NCI-H82 (cell line): Measurements from ENCODE around the gene SELENON.

Experiments used
- DNase-seq: peaks from one replicate; lab custom pipeline; 2025; lab: John Stamatoyannopoulos, UW

SELENON gene

GRCh38 chr1:25771221-25772114, 28.5 kb upstream of the SELENON start:
- DNase-seq: peak; percentile 90

- no peak for DNase-seq
These were observed 27.8 kb upstream of the SELENON start for GRCh38 chr1:25772164-25772563.

GRCh38 chr1:25772692-25773245, 27.2 kb upstream of the SELENON start:
- no peak for DNase-seq

GRCh38 chr1:25773441-25774125, 26.4 kb upstream of the SELENON start:
- DNase-seq: no peak

- no peak for DNase-seq
These were observed 25.7 kb upstream of the SELENON start for GRCh38 chr1:25774206-25774803.

- DNase-seq: peak; percentile 73
These were observed 24.8 kb upstream of the SELENON start for GRCh38 chr1:25774921-25775771.

- no peak for DNase-seq
These were observed 20.6 kb upstream of the SELENON start for GRCh38 chr1:25779388-25779787.

GRCh38 chr1:25779894-25780293, 20.1 kb upstream of the SELENON start:
- no peak for DNase-seq

GRCh38 chr1:25780318-25781129, 19.5 kb upstream of the SELENON start:
- peak; percentile 17 for DNase-seq

GRCh38 chr1:25781130-25781433, 18.9 kb upstream of the SELENON start:
- no peak for DNase-seq

- DNase-seq: no peak
These were observed 17.3 kb upstream of the SELENON start for GRCh38 chr1:25782608-25783201.

GRCh38 chr1:25784575-25785051, 15.4 kb upstream of the SELENON start:
- no peak for DNase-seq

GRCh38 chr1:25785333-25786067, 14.5 kb upstream of the SELENON start:
- DNase-seq: peak; percentile 28

GRCh38 chr1:25786887-25787759, 12.9 kb upstream of the SELENON start:
- DNase-seq: no peak

- no peak for DNase-seq
These were observed 12.2 kb upstream of the SELENON start for GRCh38 chr1:25787760-25788166.

GRCh38 chr1:25790472-25790871, 9.5 kb upstream of the SELENON start:
- no peak for DNase-seq

- no peak for DNase-seq
These were observed 7.9 kb upstream of the SELENON start for GRCh38 chr1:25792115-25792514.

GRCh38 chr1:25793585-25794170, 6.3 kb upstream of the SELENON start:
- DNase-seq: no peak
